HG03060 (cell line): ENCODE data around the gene TTC39C.
A peak's percentile ranks its signal among the peaks of the same experiment; 100 is the strongest.
"Not testable (repeated sequence)": the region's sequence is repeated elsewhere in the genome, so short reads cannot be mapped to it uniquely, and the experiment has no call there.

ENCODE experiments used
- ATAC-seq: cut with Tn5 transposase; IDR thresholded peaks from one replicate; pipeline ENCODE4 v1.9.1; 2021; ENCODE audit warnings: low read depth, moderate number of reproducible peaks; ENCODE audit not compliant: unreplicated experiment

Gene TTC39C

DNA sequence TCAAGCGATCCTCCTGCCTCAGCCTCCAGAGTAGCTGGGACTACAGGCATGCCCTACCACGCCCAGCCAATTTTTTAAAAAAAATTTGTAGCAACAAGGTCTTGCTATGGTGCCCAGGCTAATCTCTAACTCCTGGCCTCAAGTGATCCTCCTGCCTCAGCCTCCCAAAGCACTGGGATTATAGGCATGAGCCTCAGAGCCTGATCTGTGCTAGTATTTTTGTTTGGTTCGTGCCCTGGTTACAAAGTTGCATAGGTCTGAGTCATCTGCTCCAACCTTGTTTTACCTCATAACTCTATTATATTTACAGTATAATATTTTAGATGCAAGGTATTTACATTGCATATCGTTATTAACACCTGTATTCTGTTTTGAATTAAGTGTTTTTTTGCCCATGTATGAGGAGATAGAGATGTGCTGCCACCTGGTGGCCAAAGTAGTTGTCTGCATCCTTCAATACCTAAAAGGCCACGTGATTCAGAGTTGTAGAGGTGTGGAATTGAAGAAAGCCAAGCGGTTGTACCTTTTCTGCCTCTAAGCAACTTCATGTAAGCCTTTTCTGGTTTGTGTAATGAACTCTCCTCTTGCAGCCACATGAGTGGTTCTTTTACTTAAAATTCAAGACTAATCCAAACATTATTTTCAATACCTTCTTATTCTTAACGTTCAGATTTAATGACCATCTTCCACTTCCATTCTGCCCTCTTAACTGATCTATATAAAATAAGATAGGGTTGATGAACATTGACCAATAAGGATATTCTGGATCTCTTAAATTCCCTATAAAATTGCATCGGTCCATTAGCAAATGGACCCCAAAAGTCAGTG lies 104.4 kb downstream of the TTC39C start:
- peak; percentile 73 for ATAC-seq

DNA sequence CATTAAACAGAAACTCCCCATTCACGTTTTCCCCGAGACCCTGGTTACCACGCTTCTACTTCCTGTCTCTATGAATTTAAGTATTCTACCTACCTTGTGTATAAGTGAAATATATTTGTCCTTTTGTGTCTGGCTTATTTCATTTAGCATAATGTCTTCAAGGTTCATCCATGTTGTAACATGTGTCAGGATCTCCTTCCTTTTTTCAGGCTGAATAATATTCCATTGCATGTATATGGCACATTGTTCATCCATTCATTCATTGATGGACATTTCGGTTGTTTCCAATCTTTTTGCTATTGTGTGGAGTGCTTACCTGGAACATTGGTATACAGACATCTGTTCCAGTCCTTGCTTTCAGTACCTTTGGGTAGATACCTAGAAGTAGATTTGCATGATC lies 106.1 kb downstream of the TTC39C start:
- ATAC-seq, result no peak

DNA sequence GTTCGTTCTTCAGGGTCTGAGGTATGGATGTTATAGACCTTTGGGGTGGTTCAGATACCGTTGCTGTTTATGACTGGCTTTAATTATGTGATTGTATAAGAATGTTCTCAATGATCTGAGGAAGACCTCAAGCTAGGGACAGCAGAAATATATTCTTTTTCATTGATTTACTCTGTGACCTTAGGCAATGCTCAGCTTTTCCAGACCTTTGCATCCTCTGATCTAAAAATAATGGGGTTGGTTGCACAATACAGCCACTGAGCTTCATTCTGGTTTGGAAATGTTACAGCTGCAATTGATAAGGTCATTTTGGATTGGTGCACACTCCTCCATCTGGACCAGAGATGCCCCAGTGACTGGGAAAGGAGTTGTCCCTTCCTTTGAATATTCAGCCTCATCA lies 107.1 kb downstream of the TTC39C start:
- no peak for ATAC-seq

DNA sequence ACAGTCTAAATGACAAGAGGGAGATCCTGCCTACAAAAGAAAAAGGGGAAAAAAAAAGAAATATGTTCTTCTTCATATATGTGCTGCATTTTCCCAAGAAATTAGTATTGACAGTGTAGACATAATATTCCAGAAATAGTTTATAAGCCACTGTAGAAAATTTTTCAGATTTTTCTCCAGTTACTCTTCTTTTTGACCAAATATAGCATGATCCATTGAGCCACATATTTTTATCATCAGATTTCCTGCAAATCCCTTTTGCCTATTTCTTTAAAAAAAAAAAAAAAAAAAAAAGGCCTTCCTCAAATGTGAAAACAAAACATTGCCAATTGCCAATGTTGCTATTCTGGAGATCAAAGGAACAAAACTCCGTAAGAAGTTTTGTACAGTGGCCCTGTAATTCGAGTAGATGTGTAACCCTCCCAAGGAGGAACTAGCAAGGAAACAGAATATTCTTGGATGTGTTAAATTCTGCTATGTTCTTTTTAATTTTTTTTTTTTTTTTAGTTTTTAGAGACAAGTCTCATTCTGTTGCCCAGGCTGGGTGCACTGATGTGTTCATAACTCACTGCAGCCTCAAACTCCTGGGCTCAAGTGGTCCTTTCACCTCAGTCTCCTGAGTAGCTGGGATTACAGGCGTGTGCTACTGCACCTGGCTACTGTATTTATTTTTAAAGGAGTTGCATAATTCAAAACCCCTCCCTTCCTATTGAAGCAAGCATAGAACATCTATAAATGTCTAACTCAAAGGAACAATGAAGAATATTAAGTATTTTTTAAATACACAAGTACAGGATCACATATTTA lies 111.8 kb downstream of the TTC39C start:
- no peak for ATAC-seq

DNA sequence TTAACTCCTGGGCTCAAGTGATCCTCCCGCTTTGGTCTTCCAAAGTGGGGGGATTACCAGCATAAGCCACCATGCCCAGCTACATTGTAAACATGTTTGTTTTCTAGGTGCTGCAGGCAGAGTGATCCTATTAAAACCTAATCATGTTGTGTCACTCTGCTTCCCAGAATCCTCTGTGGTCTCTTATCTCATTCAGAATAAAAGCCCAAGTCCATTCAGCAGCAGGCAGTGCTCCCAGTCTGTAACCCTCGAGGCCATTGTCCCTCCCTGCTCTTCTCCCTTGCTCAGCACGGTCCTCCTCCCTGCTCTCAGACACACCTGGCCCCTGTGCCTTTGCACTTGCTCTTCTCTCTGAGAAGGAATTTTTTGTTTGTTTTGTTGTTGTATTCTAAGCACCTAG lies 113.2 kb downstream of the TTC39C start:
- ATAC-seq, result no peak

DNA sequence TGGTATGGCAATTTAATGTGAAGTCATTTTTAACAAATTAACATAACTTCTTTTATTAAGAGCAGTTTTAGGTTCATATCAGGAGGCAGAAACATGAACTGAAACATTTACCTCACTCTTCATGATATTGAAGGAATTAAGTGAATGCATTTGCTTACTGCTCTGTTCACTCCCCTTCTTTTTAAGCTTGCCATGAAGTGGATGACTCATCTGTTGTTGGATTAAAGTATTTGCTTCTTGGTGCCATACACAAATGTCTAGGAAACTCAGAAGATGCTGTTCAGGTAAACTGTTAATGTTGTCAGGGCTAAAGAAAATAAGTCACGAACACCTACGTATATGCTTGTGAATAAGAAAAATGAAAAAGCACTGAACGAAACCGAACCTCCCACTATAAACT lies 114.1 kb downstream of the TTC39C start:
- ATAC-seq, result no peak

DNA sequence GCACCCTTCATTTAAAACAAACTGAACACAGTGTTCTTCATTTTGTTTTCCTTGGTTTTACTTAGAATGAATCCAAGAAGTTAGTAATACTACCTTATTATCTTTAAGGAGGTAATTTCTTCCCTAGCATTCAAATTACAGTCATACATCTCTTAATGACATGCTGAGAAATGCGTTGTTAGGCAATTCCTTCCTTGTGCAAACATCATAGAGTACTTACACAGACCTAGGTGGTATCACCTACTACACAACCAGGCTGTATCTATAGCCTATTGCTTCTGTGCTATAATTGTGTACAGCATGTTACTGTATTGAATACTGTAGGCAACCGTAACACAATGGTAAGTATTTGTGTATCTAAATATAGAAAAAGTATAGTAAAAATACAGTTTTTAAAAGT lies 115.9 kb downstream of the TTC39C start:
- ATAC-seq, result no peak

DNA sequence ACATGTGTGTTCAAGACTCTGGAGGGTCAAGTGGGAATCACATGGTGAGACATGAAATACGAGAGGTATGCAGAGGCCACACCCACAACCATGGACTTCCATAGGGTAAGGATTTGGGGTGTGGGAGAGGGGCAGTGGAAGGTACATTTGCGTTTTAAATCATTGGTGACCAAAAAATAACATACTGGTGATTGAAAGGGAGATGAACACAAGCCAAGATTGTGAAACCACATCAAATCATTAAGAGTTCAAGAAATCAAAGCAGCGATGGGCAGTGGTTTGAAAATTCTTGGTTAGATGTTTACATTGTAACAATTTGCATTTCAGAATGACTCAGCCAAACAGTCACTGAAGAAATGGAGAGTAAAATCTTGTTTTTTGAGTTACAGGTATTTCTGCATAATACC lies 122.4 kb downstream of the TTC39C start:
- ATAC-seq, result no peak

DNA sequence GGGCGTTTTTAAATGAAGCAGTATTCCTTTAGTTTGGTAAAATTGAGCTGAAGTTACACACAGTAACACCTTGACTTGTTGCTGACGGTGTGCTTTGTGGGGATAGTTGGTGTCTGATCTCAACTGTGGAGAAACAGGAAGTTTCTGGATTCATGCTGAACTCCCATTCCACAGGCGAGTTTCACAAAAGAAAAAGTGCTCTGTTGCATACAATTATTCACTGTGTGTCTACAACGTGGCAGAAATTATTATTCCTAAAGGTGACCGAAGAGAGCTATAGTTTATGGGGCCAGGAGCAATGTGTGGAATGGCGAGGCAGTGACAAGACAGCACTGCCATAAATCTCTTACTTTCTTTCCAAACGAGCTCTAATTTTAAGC lies 123.8 kb downstream of the TTC39C start:
- no peak for ATAC-seq

DNA sequence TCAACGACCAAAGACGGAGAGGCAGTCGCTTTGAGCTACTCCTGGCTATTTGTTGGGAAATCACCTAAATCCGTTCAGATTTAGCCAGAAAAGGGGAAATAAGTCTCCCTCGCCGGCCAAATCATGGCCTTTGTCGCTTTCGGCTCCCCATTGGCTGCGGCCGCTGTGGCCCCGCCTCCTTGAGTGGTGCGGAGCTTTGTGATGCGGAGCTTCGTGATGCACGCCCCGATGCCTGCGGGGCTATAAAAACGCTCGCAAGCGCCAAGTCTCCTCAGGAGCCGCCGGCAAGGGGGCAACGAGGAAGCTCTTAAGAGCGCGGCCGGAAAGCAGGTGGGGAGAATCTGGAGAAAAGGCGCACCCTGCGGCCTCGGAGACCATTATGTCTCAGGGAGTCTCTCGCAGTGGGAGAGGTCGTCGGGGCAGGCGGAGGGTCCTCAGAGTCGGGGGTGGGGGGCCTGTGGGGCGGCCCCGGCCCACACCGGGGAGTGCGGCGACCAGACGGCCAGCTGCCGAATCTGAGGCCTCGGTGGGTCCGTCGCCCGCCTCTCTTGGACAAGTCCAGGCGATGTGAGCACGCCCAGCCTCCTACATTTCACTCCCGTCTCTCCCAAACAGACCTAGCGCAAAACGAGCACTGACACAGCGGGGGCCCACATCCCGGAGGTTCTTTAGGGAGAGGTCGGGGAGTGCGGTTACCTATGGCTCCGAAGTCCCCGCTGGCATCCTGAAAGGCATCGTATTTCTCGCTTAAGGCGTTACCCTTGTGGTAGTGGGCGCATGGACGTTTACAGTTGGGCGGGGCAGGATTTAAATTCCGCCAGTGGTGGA lies 124.4 kb downstream of the TTC39C start, which contains the start of gene CABYR:
Gene CABYR, plus strand, starts transcription at position 274 of the 828 bp plus-strand sequence. CDS start 4,053 bp downstream, outside the sequence.
- peak; percentile 74 for ATAC-seq

DNA sequence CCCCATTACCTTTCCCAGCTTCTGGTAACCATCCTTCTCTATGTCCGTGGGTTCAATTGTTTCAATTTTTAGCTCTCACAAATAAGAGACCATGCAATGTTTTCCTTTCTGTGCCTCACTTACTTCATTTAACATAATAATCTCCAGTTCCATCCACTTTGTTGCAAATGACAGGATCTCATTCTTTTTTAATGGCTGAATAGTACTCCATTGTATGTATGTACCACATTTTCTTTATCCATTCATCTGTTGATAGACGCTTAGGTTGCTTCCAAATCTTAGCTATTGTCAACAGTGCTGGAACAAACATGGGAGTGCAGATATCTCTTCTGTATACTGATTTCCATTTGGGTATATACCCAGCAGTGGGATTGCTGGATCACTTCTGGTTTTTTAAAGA lies 126.1 kb downstream of the TTC39C start:
- no peak for ATAC-seq

DNA sequence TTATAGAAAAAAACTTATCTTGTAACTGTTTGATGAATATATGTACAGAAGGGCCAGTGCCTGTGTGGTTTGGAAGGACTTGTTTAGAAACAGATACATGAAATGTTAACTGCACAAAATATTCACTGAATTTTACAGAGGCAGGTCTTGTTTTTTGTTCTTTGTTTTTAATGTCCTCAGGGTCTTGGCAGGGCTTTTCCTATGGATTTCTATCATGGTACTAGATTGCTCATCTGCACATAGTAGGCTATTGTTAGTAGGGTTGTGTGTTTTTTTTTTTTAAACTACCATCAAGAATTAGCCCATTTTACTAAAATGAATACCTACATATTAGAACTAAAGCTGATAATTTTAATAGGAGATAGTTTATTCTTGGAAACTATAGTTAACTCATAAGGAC lies 127.8 kb downstream of the TTC39C start:
- no peak for ATAC-seq

DNA sequence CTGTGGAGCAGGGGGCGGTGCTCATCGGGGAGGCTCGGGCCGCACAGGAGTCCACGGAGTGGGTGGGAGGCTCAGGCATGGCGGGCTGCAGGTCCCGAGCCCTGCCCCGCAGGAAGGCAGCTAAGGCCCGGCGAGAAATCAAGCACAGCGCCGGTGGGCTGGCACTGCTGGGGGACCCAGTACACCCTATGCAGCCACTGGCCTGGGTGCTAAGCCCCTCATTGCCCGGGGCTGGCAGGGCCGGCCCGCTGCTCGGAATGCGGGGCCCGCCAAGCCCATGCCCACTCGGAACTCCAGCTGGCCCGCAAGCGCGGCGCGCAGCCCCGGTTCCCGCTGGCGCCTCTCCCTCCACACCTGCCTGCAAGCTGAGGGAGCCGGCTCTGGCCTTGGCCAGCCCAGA lies 135.0 kb downstream of the TTC39C start:
- ATAC-seq, result not testable (repeated sequence)

DNA sequence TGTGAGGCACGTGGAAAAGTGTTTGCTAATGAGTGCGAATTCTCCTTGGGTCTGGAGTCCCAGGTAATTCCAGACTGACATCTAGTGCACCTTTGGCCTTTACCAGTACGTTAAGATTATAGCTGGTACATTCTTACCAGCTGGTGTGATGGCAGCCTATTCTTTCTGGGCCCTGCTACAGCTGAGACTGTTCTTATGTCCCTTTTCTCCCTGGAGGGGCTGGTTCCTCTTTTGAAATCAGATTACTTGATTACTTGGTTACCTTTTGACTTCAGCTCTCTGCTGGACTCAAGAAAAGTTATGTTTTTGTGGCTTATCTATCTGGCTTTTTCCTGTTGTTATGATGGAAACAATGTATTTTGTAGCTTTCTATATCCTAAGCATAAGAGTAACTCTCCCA lies 138.8 kb downstream of the TTC39C start:
- ATAC-seq, result no peak

DNA sequence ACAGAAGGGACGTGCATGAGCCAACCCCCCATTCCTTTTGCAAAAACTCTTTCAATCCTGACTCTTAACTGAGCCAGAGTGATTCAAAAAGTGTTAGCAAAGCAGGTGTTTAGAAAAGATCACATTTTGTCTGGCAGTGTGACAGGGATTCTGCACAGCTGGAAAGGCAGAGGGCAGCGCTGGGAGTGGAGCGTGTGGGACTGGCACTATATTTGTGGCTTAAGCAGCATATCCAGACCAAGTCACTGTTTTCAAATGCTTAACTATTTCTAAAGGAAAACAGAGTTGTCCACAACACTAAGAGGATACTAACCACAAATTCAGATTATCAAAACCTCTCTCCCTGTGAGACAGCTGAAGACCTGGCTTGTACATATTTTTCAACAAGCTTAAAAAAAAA lies 143.3 kb downstream of the TTC39C start:
- ATAC-seq, result no peak

DNA sequence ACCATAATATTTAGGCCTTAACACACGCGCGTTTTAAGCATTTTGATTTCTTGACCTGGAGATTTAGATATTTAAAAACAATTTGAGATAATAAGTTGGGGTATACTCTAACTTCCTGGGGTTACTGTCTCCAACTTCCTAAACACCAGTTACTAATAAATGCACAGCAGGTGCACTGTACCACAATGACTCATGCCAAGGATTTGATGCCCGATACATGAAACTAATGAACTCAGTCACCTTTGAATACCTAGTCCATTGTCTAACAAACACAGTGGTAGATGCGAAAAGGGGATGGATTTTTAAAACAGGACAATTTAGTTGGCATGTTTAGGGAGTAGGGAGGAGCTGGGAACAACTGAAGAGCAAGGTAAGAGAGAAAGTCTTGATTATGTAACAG lies 145.5 kb downstream of the TTC39C start:
- no peak for ATAC-seq

DNA sequence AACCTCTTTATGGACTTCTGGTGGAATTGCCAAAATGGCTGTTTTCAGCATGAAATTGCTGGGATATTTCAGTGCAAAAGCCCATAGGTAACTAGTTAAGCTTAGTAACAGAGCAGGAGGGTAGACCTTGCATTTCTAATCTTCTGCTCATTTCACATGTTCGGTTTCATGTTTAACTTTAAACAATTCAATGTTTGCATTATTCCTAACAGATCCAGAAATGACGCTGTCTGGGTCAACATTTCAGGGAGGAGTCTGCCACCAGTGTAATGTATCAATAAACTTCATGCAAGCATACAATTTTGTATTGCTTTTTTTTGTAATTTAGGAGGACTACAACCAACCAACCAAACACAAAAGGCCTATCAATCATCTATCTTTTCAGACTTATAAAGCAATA lies 146.8 kb downstream of the TTC39C start:
- ATAC-seq, result no peak

DNA sequence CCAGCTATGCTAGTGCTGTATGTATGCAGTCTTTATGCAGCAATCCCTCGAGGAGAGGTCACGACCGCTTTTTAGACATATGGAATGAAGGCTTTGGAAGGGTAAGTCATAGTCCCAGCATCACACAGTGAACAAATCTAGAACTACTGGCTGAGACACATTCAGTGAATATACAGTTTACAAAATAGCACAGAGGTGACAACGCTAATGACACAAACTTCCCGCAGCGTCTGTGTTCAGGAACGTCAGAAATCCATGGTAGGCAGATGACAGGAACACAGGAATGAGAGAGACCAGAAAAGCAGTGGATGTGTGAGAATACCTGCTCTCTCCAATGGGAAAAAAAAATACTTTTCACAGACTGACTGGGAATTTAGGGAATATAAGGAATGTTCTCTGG lies 153.9 kb downstream of the TTC39C start:
- ATAC-seq, result no peak

DNA sequence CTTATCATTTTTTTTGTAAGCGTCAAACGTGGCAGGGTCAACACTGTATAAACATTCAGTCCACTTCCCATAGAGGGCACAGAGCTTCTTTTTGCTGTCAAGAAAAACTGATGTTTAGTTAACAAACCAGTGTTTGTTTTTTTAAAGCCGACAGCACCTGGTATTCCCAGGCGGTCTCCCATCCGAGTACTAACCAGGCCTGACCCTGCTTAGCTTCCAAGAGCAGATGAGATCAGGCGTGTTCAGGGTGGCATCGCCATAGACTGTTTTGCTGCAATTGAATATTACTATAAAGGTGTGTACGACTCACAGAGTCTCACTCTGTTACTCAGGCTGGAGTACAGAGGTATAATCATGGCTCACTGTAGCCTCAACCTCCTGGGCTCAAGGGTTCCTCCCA lies 155.8 kb downstream of the TTC39C start:
- no peak for ATAC-seq

DNA sequence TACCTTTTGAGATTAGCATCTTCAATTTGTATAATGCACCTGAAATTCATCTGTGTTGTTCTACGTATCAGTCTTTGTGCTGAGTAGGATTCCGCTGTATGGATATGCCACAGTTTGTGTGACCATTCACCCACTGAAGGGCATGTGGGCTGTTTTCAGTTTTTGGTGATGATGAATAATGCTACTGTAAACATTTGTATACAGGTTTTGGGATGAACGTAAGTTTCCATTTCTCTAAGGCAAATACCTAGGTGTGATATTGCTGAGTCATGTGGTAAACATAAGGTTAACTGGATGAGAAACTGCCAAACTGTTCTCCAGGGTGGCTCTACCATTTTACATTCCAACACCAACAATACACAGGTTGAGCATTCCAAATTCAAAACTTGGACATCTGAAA lies 159.4 kb downstream of the TTC39C start:
- no peak for ATAC-seq
